Activated T-cell treated with anti-CD3 and anti-CD28 coated beads, Interleukin-2, amount 50 U/mL, for 4 hours (primary cell): ENCODE data around the gene TSSK3. TPM values are rescaled to one million over a fixed set of nuclear protein-coding genes. Genes with fewer than 3 reads are reported as not detected.

ENCODE experiments used
- ATAC-seq, 2 donors: fragments of 200-7000 bp; cut with Tn5 transposase; one replicate each; pipeline ENCODE4 v1.10.0; 2021
- DNase-seq: peaks from one replicate; pipeline ENCODE4 v3.0.0-alpha.2; 2020
- H3K27me3 Mint-ChIP-seq: one replicate; pipeline ENCODE4 v1.8.0; 2021; ENCODE audit warnings: low read depth, mixed read lengths
- H3K36me3 Mint-ChIP-seq: one replicate; pipeline ENCODE4 v1.8.0; 2022; ENCODE audit warnings: mixed read lengths; ENCODE audit not compliant: insufficient read depth
- H3K4me1 Mint-ChIP-seq: one replicate; pipeline ENCODE4 v1.8.0; 2021; ENCODE audit warnings: low read depth, mixed read lengths
- H3K4me3 Mint-ChIP-seq: one replicate; pipeline ENCODE4 v1.8.0; 2021; ENCODE audit warnings: mild to moderate bottlenecking, moderate library complexity, mixed read lengths
- H3K9me3 Mint-ChIP-seq: one replicate; pipeline ENCODE4 v1.8.0; 2021; ENCODE audit warnings: mixed read lengths
- total RNA-seq, 3 donors: library from RNA; stranded (reverse); gene quantifications; one replicate each; pipeline ENCODE4 v1.2.1, GENCODE V29; 2021

Gene TSSK3
- under 1 TPM; 0.71 to 0.98 (median 0.92) TPM for total RNA-seq

- Mint-ChIP-seq H3K27me3 (peaks cover 4% of the 10 kb centered on the region), H3K36me3 (peaks cover 13% of the 10 kb centered on the region), H3K4me3 (no peak within 1 kb of the TSS), H3K9me3 (no peaks in the 10 kb centered on the region), H3K4me1 (peaks cover 19% of the 10 kb centered on the region)
- ATAC-seq (no peak), DNase-seq (no peak)
Observed at GRCh38 chr1:32362474-32363313, at the start of gene TSSK3, which contains the start of gene FAM229A. TSS of gene TSSK3 (plus strand) at chr1:32362539. CDS start at chr1:32362702, 163 bp downstream. TSS of gene FAM229A (minus strand) at chr1:32362485. CDS start at chr1:32362091, 394 bp downstream.

- ATAC-seq (no peak), DNase-seq (no peak)
- H3K4me3 Mint-ChIP-seq, result no peak overlapping the region
- H3K4me1 Mint-ChIP-seq, result peaks cover 30% of the 10 kb centered on the region
- no peaks in the 10 kb centered on the region for H3K9me3 Mint-ChIP-seq
- H3K27me3 Mint-ChIP-seq, result no peaks in the 10 kb centered on the region
- peaks cover 17% of the 10 kb centered on the region for H3K36me3 Mint-ChIP-seq
Observed at GRCh38 chr1:32316903-32317277, 45.4 kb upstream of the TSSK3 start.

- H3K27me3 Mint-ChIP-seq, result no peaks in the 10 kb centered on the region
- ATAC-seq (no peak), DNase-seq (no peak)
- H3K4me3 Mint-ChIP-seq, result no peak overlapping the region
- no peaks in the 10 kb centered on the region for H3K9me3 Mint-ChIP-seq
- peaks cover 17% of the 10 kb centered on the region for H3K36me3 Mint-ChIP-seq
- peaks cover 41% of the 10 kb centered on the region for H3K4me1 Mint-ChIP-seq
Observed at GRCh38 chr1:32318127-32318869, 44.0 kb upstream of the TSSK3 start.

GRCh38 chr1:32321712-32322291 is 40.5 kb upstream of the TSSK3 start:
- H3K4me1 Mint-ChIP-seq, result peaks cover 43% of the 10 kb centered on the region
- no peak for DNase-seq
- peak overlapping the region; percentile 27 for H3K4me3 Mint-ChIP-seq
- H3K9me3 Mint-ChIP-seq, result no peaks in the 10 kb centered on the region
- H3K27me3 Mint-ChIP-seq, result no peaks in the 10 kb centered on the region
- ATAC-seq, result peak; percentile 81 to 82
- peaks cover 19% of the 10 kb centered on the region for H3K36me3 Mint-ChIP-seq

GRCh38 chr1:32327204-32327603 is 35.1 kb upstream of the TSSK3 start:
- Mint-ChIP-seq H3K27me3 (no peaks in the 10 kb centered on the region), H3K4me3 (no peak overlapping the region), H3K4me1 (peaks cover 23% of the 10 kb centered on the region), H3K9me3 (no peaks in the 10 kb centered on the region), H3K36me3 (peaks cover 43% of the 10 kb centered on the region)
- DNase-seq (no peak), ATAC-seq (no peak)

- no peaks in the 10 kb centered on the region for H3K27me3 Mint-ChIP-seq
- H3K36me3 Mint-ChIP-seq, result peaks cover 41% of the 10 kb centered on the region
- ATAC-seq (no peak), DNase-seq (no peak)
- peaks cover 16% of the 10 kb centered on the region for H3K4me1 Mint-ChIP-seq
- H3K4me3 Mint-ChIP-seq, result no peak overlapping the region
- no peaks in the 10 kb centered on the region for H3K9me3 Mint-ChIP-seq
Observed at GRCh38 chr1:32329931-32330466, 32.3 kb upstream of the TSSK3 start.

- H3K27me3 Mint-ChIP-seq, result no peaks in the 10 kb centered on the region
- H3K36me3 Mint-ChIP-seq, result peaks cover 35% of the 10 kb centered on the region
- ATAC-seq (no peak), DNase-seq (no peak)
- no peak overlapping the region for H3K4me3 Mint-ChIP-seq
- H3K4me1 Mint-ChIP-seq, result peaks cover 14% of the 10 kb centered on the region
- H3K9me3 Mint-ChIP-seq, result no peaks in the 10 kb centered on the region
Observed at GRCh38 chr1:32330558-32331151, 31.7 kb upstream of the TSSK3 start.

- Mint-ChIP-seq H3K27me3 (no peaks in the 10 kb centered on the region), H3K4me3 (no peak overlapping the region), H3K36me3 (peaks cover 35% of the 10 kb centered on the region), H3K9me3 (no peaks in the 10 kb centered on the region), H3K4me1 (peaks cover 14% of the 10 kb centered on the region)
- no peak for DNase-seq
- ATAC-seq, result no peak
Observed at GRCh38 chr1:32331549-32331948, 30.8 kb upstream of the TSSK3 start.

GRCh38 chr1:32332290-32333079 is 29.9 kb upstream of the TSSK3 start:
- Mint-ChIP-seq H3K4me1 (peaks cover 23% of the 10 kb centered on the region), H3K4me3 (no peak overlapping the region), H3K9me3 (no peaks in the 10 kb centered on the region), H3K36me3 (peaks cover 32% of the 10 kb centered on the region), H3K27me3 (no peaks in the 10 kb centered on the region)
- no peak for DNase-seq
- no peak for ATAC-seq

GRCh38 chr1:32333251-32333963 is 28.9 kb upstream of the TSSK3 start:
- DNase-seq (no peak), ATAC-seq (no peak)
- Mint-ChIP-seq H3K4me1 (peaks cover 30% of the 10 kb centered on the region), H3K36me3 (peaks cover 27% of the 10 kb centered on the region), H3K4me3 (peak overlapping the region; percentile 52), H3K9me3 (no peaks in the 10 kb centered on the region), H3K27me3 (no peaks in the 10 kb centered on the region)

GRCh38 chr1:32334274-32334861 is 28.0 kb upstream of the TSSK3 start:
- DNase-seq (no peak), ATAC-seq (no peak)
- no peaks in the 10 kb centered on the region for H3K27me3 Mint-ChIP-seq
- peaks cover 39% of the 10 kb centered on the region for H3K4me1 Mint-ChIP-seq
- H3K36me3 Mint-ChIP-seq, result peaks cover 25% of the 10 kb centered on the region
- H3K9me3 Mint-ChIP-seq, result no peaks in the 10 kb centered on the region
- peak overlapping the region; percentile 86 for H3K4me3 Mint-ChIP-seq

- H3K36me3 Mint-ChIP-seq, result peaks cover 20% of the 10 kb centered on the region
Observed at GRCh38 chr1:32334864-32335534, 27.3 kb upstream of the TSSK3 start.

More at GRCh38 chr1:32334864-32335534, 27.3 kb upstream of the TSSK3 start:
- DNase-seq (peak; percentile 68), ATAC-seq (peak; percentile 38 to 51)
- Mint-ChIP-seq H3K4me3 (peak overlapping the region; percentile 86), H3K27me3 (no peaks in the 10 kb centered on the region), H3K4me1 (peaks cover 45% of the 10 kb centered on the region), H3K9me3 (no peaks in the 10 kb centered on the region)
